H1 (cell line): Measurements from ENCODE around the gene HTR3A.

ENCODE experiments used
- CTCF ChIP-seq, 3 experiments: IDR thresholded peaks; 1 replicate in 2 of 3; 2 replicates in 1 of 3; pipeline versions ENCODE4 v1.5.1 to v1.6.1; 2011; ENCODE audit warnings: low read length in 3 of 3, mild to moderate bottlenecking in 3 of 3, inconsistent platforms in 2 of 3, low read depth in 1 of 3, moderate library complexity in 1 of 3; ENCODE audit not compliant: insufficient read depth in 1 of 3; ENCODE audit errors: control extremely low read depth in 1 of 3
- SRF ChIP-seq: IDR thresholded peaks from 2 replicates; pipeline ENCODE4 v1.6.1; 2011; ENCODE audit warnings: mild to moderate bottlenecking, low read depth, low read length, moderate library complexity

GRCh38 chr11:113926273-113927197, 48.4 kb upstream of the HTR3A start:
- no peak for TF ChIP-seq SRF
- no peak for TF ChIP-seq CTCF (IDR thresholded peaks at IDR 0.05; ENCODE audit: control extremely low read depth in 1 of 3, insufficient read depth in 1 of 3, low read depth in 1 of 3, low read length in 3 of 3)
